Measurements from ENCODE around the gene ATXN2.

DNA sequence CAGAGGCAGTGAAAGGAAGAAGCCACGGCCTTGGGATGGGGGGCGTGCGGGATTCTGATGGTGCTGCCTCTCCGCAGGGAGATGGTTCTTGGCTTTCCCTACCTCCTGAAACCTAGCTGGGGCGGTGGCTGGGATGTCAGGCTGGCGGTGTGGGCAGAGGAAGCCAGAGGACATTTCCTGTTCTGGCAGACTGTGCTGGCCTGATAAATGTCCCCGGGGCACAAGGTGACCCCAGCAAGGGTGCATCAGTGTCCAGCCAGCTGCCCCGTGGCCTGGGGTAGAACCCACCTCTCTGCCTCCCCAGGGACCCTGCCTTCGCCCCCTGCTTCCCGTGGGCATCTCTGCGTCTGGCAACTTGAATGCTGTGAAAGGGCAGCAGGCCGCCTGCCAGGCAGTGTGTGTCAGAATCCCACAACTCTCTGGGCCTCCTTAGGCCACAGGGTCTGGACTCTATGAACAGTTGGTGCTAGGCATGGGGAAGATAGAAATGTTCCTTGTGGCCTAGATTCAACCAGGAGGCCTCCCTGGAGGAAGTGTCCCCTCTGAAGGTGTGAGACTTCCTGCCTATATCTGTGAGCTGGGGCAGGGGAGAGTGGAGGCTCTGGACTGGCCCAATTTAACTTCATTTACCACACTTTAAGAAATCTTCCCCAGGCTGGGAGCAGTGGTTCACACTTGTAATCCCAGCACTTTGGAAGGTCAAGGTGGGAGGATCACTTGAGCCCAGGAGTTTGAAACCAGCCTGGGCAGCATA, 188.5 kb downstream of the ATXN2 start:
- TF ChIP-seq HDGF (IDR thresholded peaks at IDR 0.05) (no peak), NFE2L1 (tag; IDR thresholded peaks at IDR 0.05; ENCODE audit: borderline replicate concordance, low read depth) (no peak), RB1 (IDR thresholded peaks at IDR 0.05; ENCODE audit: low read depth) (no peak), EZH2 (IDR thresholded peaks at IDR 0.05; ENCODE audit: borderline replicate concordance, low read depth, low read length) (no peak), ILK (tag; IDR thresholded peaks at IDR 0.05; ENCODE audit: borderline replicate concordance, low read depth) (no peak), GATA2 (CRISPR knock-in tag; IDR thresholded peaks at IDR 0.05) (no peak), XRCC4 (IDR thresholded peaks at IDR 0.05; ENCODE audit: extremely low read depth, insufficient read depth, insufficient read length) (no peak), RBM14 (IDR thresholded peaks at IDR 0.05; ENCODE audit: borderline replicate concordance, insufficient read depth, low read depth, low read length) (no peak)
- TF ChIP-seq, protein P1, sequence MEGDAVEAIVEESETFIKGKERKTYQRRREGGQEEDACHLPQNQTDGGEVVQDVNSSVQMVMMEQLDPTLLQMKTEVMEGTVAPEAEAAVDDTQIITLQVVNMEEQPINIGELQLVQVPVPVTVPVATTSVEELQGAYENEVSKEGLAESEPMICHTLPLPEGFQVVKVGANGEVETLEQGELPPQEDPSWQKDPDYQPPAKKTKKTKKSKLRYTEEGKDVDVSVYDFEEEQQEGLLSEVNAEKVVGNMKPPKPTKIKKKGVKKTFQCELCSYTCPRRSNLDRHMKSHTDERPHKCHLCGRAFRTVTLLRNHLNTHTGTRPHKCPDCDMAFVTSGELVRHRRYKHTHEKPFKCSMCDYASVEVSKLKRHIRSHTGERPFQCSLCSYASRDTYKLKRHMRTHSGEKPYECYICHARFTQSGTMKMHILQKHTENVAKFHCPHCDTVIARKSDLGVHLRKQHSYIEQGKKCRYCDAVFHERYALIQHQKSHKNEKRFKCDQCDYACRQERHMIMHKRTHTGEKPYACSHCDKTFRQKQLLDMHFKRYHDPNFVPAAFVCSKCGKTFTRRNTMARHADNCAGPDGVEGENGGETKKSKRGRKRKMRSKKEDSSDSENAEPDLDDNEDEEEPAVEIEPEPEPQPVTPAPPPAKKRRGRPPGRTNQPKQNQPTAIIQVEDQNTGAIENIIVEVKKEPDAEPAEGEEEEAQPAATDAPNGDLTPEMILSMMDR (IDR thresholded peaks at IDR 0.05 in 2 of 3, conservative IDR thresholded peaks at IDR 0.05 in 1 of 3; ENCODE audit: insufficient read depth in 2 of 3, low read depth in 1 of 3, low read length in 3 of 3) = no peak
- TF ChIP-seq, protein P2, sequence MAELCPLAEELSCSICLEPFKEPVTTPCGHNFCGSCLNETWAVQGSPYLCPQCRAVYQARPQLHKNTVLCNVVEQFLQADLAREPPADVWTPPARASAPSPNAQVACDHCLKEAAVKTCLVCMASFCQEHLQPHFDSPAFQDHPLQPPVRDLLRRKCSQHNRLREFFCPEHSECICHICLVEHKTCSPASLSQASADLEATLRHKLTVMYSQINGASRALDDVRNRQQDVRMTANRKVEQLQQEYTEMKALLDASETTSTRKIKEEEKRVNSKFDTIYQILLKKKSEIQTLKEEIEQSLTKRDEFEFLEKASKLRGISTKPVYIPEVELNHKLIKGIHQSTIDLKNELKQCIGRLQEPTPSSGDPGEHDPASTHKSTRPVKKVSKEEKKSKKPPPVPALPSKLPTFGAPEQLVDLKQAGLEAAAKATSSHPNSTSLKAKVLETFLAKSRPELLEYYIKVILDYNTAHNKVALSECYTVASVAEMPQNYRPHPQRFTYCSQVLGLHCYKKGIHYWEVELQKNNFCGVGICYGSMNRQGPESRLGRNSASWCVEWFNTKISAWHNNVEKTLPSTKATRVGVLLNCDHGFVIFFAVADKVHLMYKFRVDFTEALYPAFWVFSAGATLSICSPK (IDR thresholded peaks at IDR 0.05; ENCODE audit: borderline replicate concordance) = no peak

All from K562 (cell line).